H9 (cell line): Measurements from ENCODE around the gene RPL23. TPM values are rescaled to one million over a fixed set of nuclear protein-coding genes. Genes with fewer than 3 reads are reported as not detected.

ENCODE experiments used
- DNase-seq: peaks from one replicate; pipeline ENCODE4 v3.0.0-alpha.2; 2017
- H2AFZ ChIP-seq: one replicate; pipeline ENCODE4 v1.6.1; 2013; ENCODE audit warnings: mild to moderate bottlenecking, low read length, control low read depth, moderate library complexity
- H2AK5ac ChIP-seq: 2 replicates; pipeline ENCODE4 v1.6.1; 2013; ENCODE audit warnings: low read length, control low read depth, mixed read lengths; ENCODE audit not compliant: insufficient read length
- H2BK120ac ChIP-seq: one replicate; pipeline ENCODE4 v1.6.1; 2013; ENCODE audit warnings: low read depth, mild to moderate bottlenecking, low read length, control low read depth, inconsistent platforms; ENCODE audit not compliant: poor library complexity, severe bottlenecking
- H2BK12ac ChIP-seq: 2 replicates; pipeline ENCODE4 v1.6.1; 2013; ENCODE audit warnings: low read length, control low read depth, mixed read lengths, low read depth; ENCODE audit not compliant: insufficient read length
- H2BK15ac ChIP-seq: 2 replicates; pipeline ENCODE4 v1.6.1; 2013; ENCODE audit warnings: low read depth, low read length, control low read depth
- H2BK20ac ChIP-seq: one replicate; pipeline ENCODE4 v1.6.1; 2013; ENCODE audit warnings: low read depth, mild to moderate bottlenecking, low read length, control low read depth, inconsistent platforms; ENCODE audit not compliant: poor library complexity, severe bottlenecking
- H2BK5ac ChIP-seq: 2 replicates; pipeline ENCODE4 v1.6.1; 2013; ENCODE audit warnings: low read length, control low read depth, mixed read lengths; ENCODE audit not compliant: insufficient read length
- H3K14ac ChIP-seq: 2 replicates; pipeline ENCODE4 v1.6.1; 2013; ENCODE audit warnings: low read length, control low read depth; ENCODE audit not compliant: insufficient read depth
- H3K18ac ChIP-seq: 2 replicates; pipeline ENCODE4 v1.6.1; 2013; ENCODE audit warnings: low read depth, mild to moderate bottlenecking, mixed read lengths, low read length, control low read depth; ENCODE audit not compliant: insufficient read length
- H3K23ac ChIP-seq: 2 replicates; pipeline ENCODE4 v1.6.1; 2013; ENCODE audit warnings: low read length, control low read depth, mixed read lengths, low read depth; ENCODE audit not compliant: insufficient read length
- H3K23me2 ChIP-seq: 2 replicates; pipeline ENCODE4 v1.6.1; 2013; ENCODE audit warnings: low read depth, mild to moderate bottlenecking, mixed read lengths, low read length, control low read depth; ENCODE audit not compliant: insufficient read length, poor library complexity, severe bottlenecking
- H3K27ac ChIP-seq: 2 replicates; pipeline ENCODE4 v1.5.1; 2013; ENCODE audit warnings: low read length, control low read depth, mixed read lengths, low read depth; ENCODE audit not compliant: insufficient read length
- H3K27me3 ChIP-seq: 2 replicates; pipeline ENCODE4 v1.6.1; 2013; ENCODE audit warnings: low read length, control low read depth, inconsistent platforms; ENCODE audit not compliant: insufficient read depth
- H3K4ac ChIP-seq: 2 replicates; pipeline ENCODE4 v1.6.1; 2013; ENCODE audit warnings: low read depth, mild to moderate bottlenecking, control low read depth, inconsistent platforms, low read length, moderate library complexity
- H3K4me1 ChIP-seq: 2 replicates; pipeline ENCODE4 v1.6.1; 2013; ENCODE audit warnings: low read length, control low read depth, inconsistent platforms; ENCODE audit not compliant: insufficient read depth
- H3K4me2 ChIP-seq: 2 replicates; pipeline ENCODE4 v1.6.1; 2013; ENCODE audit warnings: low read length, control low read depth, mixed read lengths; ENCODE audit not compliant: insufficient read length, insufficient read depth
- H3K56ac ChIP-seq: 2 replicates; pipeline ENCODE4 v1.6.1; 2013; ENCODE audit warnings: low read depth, mild to moderate bottlenecking, mixed read lengths, low read length, control low read depth; ENCODE audit not compliant: insufficient read length
- H3K79me1 ChIP-seq: 2 replicates; pipeline ENCODE4 v1.6.1; 2013; ENCODE audit warnings: low read depth, mild to moderate bottlenecking, moderate library complexity, low read length, control low read depth, inconsistent platforms; ENCODE audit not compliant: insufficient read depth, poor library complexity, severe bottlenecking
- H3K79me2 ChIP-seq: 2 replicates; pipeline ENCODE4 v1.6.1; 2013; ENCODE audit warnings: low read length, control low read depth, inconsistent platforms; ENCODE audit not compliant: insufficient read depth
- H3K9ac ChIP-seq: 2 replicates; pipeline ENCODE4 v1.6.1; 2013; ENCODE audit warnings: low read length, control low read depth, mixed read lengths; ENCODE audit not compliant: insufficient read length; ENCODE audit errors: extremely low read depth
- H3K9me3 ChIP-seq: one replicate; pipeline ENCODE4 v1.6.1; 2013; ENCODE audit warnings: low read depth, low read length, inconsistent platforms; ENCODE audit not compliant: control insufficient read depth
- H3T11ph ChIP-seq: one replicate; pipeline ENCODE4 v1.6.1; 2013; ENCODE audit warnings: mild to moderate bottlenecking, low read length, control low read depth, inconsistent platforms
- H4K20me1 ChIP-seq: one replicate; pipeline ENCODE4 v1.6.1; 2013; ENCODE audit not compliant: control insufficient read depth, insufficient read length, insufficient read depth
- H4K5ac ChIP-seq: 2 replicates; pipeline ENCODE4 v1.6.1; 2013; ENCODE audit warnings: low read depth, mild to moderate bottlenecking, mixed read lengths, low read length, control low read depth; ENCODE audit not compliant: insufficient read length
- H4K8ac ChIP-seq: replicated peaks from 2 replicates; pipeline ENCODE4 v1.6.1; 2013; ENCODE audit warnings: low read length, control low read depth, mixed read lengths, low read depth; ENCODE audit not compliant: insufficient read length
- H4K91ac ChIP-seq: 2 replicates; pipeline ENCODE4 v1.6.1; 2013; ENCODE audit warnings: low read depth, mild to moderate bottlenecking, moderate library complexity, mixed read lengths, low read length, control low read depth; ENCODE audit not compliant: insufficient read length
- H3K27ac Mint-ChIP-seq, 3 experiments: 2 replicates in 2 of 3; 3 replicates in 1 of 3; pipeline ENCODE4 v1.8.0; 2020 to 2021; ENCODE audit warnings: mixed read lengths in 3 of 3, mild to moderate bottlenecking in 1 of 3, moderate library complexity in 1 of 3
- H3K27me3 Mint-ChIP-seq: 2 replicates; pipeline ENCODE4 v1.8.0; 2021; ENCODE audit warnings: low read depth, mild to moderate bottlenecking, moderate library complexity, mixed read lengths
- H3K36me3 Mint-ChIP-seq, 3 experiments: 2 replicates in 2 of 3; 3 replicates in 1 of 3; pipeline ENCODE4 v1.8.0; 2020 to 2021; ENCODE audit warnings: low read depth in 3 of 3, mixed read lengths in 3 of 3; ENCODE audit not compliant: insufficient read depth in 1 of 3
- H3K4me1 Mint-ChIP-seq, 2 experiments: 2 replicates each; pipeline ENCODE4 v1.8.0; 2020; ENCODE audit warnings: mixed read lengths in 2 of 2
- H3K4me3 Mint-ChIP-seq, 2 experiments: 2 replicates in 1 of 2; 3 replicates in 1 of 2; pipeline ENCODE4 v1.8.0; 2020 to 2021; ENCODE audit warnings: mild to moderate bottlenecking in 2 of 2, mixed read lengths in 2 of 2, moderate library complexity in 1 of 2
- H3K9me3 Mint-ChIP-seq, 2 experiments: 2 replicates in 1 of 2; 3 replicates in 1 of 2; pipeline ENCODE4 v1.8.0; 2020; ENCODE audit warnings: mild to moderate bottlenecking in 2 of 2, mixed read lengths in 2 of 2, moderate library complexity in 1 of 2
- CTCF ChIP-seq: fragments of 200-600 bp; sonication (generic); conservative IDR thresholded peaks from 3 replicates; pipeline ENCODE4 v1.8.0; 2021; ENCODE audit warnings: antibody characterized with exemption, mild to moderate bottlenecking
- WGBS: extraction: QIAGEN DNeasy Blood & Tissue Kit; methylation state at CpG from one replicate; pipeline ENCODE4 v1.1.7; 2013; ENCODE audit warnings: missing lambda C conversion rate, low lambda C conversion rate, mixed read lengths; ENCODE audit not compliant: insufficient read length; ENCODE audit errors: extremely low coverage; 5-methylcytosine and 5-hydroxymethylcytosine counted together
- total RNA-seq: library from RNA; stranded (reverse); gene quantifications from 2 replicates; pipeline ENCODE4 v1.2.1, GENCODE V29; 2021

The RPL23 gene
- total RNA-seq, 1 experiment from 2014 or later, result 2,084 TPM

- H3K23ac ChIP-seq, result no peak overlapping the region
- H3K4ac ChIP-seq, result no peak overlapping the region
- no peak for TF ChIP-seq CTCF
- Mint-ChIP-seq H3K4me1 (peaks cover 13 to 14% of the 10 kb centered on the region in 2 experiments), H3K9me3 (no peaks in the 10 kb centered on the region), H3K27me3 (no peaks in the 10 kb centered on the region), H3K36me3 (peaks cover 4 to 48% (median 42%) of the 10 kb centered on the region in 3 experiments; a peak in 5 of 7 replicates), H3K27ac (no peak overlapping the region), H3K4me3 (no peak overlapping the region)
- H4K5ac ChIP-seq, result no peak overlapping the region
- no peak overlapping the region for H3K18ac ChIP-seq
- H3K14ac ChIP-seq, result no peak overlapping the region; the same call in 1 of the 2 replicates
- no peak overlapping the region for H2BK12ac ChIP-seq
- H2BK20ac ChIP-seq, result no peak overlapping the region
- H3K9ac ChIP-seq, result no peak overlapping the region
- no peaks in the 10 kb centered on the region for H3K27me3 ChIP-seq
- no peak overlapping the region for H3K56ac ChIP-seq
- H3K27ac ChIP-seq, result no peak overlapping the region
- H4K8ac ChIP-seq, result no peak overlapping the region
- H3K79me1 ChIP-seq, result no peaks in the 10 kb centered on the region
- H2AK5ac ChIP-seq, result no peak overlapping the region
- H3K79me2 ChIP-seq, result 0 out of 2 replicates have a peak, but pooled peaks cover 2% of the 10 kb centered on the region
- WGBS, result no CpG with 5 or more reads among the region's 5 CpGs
- no peak overlapping the region for H3T11ph ChIP-seq
- no peaks in the 10 kb centered on the region for H3K9me3 ChIP-seq
- no peak overlapping the region for H2BK120ac ChIP-seq
- no peak overlapping the region for H3K4me2 ChIP-seq
- H2AFZ ChIP-seq, result no peak overlapping the region
- peaks cover 2% of the 10 kb centered on the region for H4K20me1 ChIP-seq
- H4K91ac ChIP-seq, result no peak overlapping the region
- DNase-seq, result peak; percentile 30
- no peaks in the 10 kb centered on the region for H3K4me1 ChIP-seq
- H2BK15ac ChIP-seq, result no peak overlapping the region
- H3K23me2 ChIP-seq, result no peaks in the 10 kb centered on the region
- no peak overlapping the region for H2BK5ac ChIP-seq
Observed at GRCh38 chr17:38893113-38893512, 39.6 kb upstream of the RPL23 start.
